ENCODE measurements around the gene CDT1.
A peak's percentile ranks its signal among the peaks of the same experiment; 100 is the strongest.

CDT1 gene

DNA sequence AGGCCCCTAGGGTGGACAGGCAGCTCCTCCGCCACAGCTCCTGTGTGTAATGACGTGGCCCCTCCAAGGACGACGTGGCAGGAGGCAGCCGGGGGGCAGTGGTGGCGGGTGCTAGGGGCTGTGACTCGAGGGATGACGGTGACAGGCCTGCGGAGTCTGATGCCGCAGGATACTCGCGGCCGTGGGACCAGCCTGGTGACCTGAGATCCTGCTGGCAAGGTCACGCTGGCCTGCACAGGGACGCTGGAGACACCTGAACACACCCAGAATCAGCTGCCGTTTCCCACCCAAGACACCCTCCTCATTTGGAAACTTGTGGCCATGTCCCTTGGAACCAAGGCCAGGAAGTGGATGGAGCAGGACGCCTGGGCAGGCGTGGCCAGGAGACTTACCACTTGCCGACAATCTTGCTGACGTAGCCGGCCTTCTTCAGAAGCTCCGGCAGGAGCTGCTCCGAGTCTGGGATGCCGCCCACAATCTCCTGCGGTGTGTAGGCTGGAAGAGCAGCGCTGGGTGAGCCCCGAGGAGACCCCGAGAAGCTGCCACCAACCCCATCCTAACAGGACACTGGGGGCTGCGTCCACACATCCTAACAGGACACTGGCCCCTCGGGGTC, 37.1 kb downstream of the CDT1 start:
- DNase-seq, result no peak

DNA sequence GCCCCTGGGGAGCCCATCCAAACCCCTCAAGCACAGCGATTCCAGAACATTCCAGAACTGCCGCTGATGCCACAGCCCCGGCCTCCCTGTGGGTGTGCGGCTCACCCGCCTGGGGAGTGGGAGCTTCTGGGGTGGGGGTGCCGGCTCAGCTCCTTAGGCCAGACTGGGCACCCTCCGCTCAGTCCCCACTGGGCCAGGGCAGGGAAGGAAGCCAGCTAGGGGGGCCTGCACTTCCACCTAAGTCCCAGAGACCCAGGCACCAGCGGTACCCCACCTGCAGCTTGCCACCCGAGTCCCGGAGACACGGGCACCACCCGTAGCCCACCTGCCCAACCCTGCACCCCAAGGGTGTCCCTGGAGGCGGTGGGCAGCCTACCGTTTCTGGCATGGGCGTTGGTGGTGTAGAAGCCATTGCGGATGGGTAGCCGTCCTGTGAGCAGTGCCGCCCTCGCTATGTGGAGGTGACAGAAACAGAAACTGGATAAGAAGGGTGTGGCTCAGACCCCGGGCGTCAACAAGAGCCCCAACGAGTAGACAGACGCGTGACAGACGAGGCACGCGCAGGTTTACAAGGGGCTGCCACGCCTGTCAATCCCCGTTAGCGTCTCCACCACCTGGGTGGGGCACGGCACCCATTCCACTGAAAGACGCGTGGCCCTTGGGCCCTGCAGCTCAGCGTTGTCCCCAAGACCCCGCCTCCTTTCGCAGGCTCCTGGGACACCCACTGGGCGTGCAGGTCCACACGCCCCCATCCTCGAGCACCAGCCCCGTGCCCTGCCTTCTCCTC, 38.1 kb downstream of the CDT1 start:
- no peak for DNase-seq

DNA sequence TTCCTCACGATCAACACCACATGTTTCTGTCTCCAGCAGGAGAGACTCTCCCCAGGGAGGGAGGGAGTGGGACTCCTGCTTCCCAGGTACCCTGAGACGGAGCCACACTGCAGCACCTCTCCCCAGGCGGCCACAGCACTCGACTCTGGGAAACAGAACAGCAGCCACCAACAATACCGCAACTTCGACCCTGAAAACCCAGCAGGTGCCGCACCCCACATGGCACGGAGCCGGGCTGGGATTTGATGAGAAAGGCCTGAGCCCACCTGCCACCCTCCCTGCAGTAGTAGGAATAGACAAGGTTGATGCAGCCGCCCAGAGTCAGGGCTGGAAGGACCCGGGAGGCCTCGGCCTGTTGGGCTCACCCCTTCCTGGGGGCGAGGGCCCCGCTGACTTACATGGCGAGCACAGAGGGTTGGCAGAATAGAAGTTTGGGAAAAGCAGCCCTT, 38.7 kb downstream of the CDT1 start:
- no peak for DNase-seq

DNA sequence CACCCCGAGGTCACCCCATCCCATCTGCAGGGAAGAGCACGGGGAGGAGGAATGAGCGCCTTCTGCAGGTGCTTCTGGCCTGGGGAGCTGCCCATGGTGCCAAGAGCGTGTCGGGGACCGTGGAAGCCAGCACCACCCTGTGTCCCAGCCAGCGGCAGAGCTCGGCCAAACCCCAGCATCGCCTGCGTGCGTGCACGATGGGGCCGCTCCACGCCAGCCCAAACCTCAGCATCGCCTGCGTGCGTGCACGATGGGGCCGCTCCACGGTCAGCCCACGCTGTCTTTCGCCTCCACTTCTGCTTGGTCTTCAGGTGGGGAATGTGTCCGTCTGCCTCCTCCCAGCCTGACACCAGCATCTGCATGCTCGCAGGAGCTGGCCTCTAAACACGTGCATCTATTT, 39.2 kb downstream of the CDT1 start:
- DNase-seq, result no peak

DNA sequence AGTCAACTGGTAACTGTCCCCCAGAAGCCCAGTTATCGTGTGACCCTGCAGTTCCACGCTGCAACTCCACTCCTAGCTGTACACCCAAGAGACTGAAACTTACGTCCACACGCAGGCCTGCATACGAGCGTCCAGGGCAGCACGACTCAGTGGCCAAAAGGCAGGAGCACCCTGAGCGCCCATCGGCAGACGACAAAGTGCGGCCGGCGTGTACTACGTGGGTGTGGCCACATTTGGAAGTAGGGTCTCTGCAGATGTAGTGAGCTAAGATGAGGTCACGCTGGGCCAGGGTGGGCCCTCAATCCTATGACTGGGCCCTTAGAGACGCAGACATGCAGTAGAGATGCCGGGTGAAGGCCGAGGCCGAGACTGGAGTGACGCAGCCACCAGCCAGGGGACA, 39.7 kb downstream of the CDT1 start:
- no peak for DNase-seq

DNA sequence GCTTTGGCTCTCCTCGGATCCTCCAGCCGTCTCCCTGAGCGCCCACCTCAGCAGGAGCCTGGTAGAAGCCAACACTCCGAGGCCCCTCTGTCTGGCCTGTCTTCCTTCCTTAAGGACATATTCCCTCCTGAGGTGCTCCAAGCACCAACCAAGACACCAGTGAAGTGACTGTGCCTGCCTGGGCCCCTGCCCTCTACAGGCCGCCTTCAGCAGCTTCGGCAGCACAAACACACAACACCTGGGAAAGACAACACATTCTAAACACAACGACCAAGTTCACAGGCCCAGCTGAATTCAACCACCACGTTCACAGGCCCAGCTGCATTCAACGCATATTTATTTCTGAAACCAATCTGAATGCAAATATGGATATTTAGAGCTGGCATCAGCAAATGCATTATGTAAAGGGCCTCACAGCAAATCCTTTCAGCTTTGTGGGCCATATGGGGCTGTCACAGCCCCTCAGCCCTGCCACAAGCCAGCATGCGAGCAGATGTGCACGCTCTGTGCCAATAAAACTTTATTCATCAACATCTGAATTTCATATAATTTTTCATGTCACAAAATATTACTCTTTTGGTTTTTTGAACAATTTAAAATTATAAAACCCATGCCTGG, 40.9 kb downstream of the CDT1 start:
- DNase-seq, result no peak

DNA sequence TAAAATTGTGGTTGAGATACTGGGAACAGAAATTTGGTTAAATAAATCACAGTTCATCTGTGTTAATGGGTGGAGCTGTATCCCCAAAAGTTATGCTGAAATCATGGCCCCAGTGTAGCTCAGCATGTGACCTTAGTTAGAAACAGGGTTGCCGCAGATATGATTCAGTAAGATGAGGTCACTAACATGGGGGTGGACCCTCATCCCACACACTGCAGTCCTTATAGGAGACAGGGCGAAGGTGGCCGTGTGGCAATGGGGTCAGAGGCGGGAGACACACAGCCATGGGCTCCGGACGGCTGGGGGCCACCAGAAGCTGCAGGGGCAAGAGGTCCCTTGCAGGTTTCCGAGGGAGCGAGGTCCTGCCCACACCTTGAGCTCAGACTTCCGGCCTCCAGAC, 42.5 kb downstream of the CDT1 start:
- DNase-seq, result no peak

DNA sequence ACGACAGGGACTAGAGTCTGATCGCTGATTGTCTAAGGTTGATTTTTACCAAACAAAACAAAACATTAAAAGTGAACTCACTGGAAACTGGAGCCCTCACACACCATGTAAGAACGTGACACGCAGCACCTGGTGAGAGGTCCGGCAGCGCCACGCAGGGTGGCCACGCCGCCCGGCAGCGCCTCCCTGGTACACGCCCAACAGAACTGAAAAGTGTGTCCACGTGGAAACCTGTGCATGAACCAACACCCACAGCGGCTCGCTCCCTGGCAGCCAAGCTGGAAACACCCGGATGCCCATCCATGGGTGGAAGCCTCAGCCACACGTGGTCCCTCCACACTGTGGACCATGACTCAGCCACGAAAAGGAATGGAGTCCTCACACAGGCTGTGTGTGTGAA, 44.1 kb downstream of the CDT1 start:
- no peak for DNase-seq

DNA sequence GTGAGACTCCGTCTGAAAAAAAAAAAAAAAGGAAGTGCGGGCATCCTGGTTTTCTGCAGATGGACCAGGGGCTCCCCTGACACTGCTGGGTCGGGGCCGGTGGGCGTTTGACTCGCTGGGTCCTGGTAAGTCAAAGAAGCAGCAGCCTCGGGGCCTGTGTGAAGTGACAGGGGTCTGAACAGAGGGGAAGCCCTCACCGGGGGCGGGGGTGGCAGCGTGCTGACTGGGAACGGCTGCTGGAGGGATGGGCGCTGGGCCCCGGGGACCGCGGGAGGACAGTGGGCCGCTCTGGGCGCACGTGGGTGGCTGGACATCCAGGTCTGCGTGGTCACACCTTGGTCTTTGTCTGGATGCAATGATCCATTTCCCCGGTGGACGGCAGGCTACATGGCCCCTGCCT, 45.0 kb downstream of the CDT1 start:
- DNase-seq, result no peak

DNA sequence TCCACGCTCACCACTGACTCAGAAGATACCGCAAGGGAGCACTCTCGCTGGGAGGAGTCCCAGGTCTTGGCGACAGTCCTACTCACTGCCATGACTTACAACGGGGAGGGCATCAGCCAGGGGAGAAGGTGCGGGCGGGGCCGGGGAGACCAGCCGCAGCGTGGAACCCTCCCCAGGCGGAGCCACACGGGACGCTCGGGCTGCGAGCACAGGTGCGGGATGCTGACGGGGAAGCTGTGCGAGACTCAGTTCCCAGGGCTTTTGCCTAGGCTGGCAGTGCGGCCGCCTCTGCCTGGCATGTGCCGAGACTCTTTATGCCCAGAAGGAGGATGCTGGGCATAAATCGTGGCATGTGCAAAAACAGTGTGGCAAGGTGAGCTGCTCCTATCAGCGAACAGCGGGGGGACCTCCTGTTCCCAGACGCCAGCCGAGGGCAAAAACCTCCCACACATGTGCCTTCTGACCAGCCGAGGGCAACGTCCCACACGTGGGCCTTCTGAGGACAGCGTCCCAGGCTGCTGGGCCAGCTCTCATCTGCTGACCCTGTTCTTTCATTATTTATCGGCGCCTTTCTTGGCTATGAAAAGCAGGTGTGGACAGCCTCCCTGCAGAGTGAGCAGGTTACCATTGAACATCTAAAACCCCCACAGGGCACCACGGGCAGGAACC, 47.1 kb downstream of the CDT1 start:
- no peak for DNase-seq

DNA sequence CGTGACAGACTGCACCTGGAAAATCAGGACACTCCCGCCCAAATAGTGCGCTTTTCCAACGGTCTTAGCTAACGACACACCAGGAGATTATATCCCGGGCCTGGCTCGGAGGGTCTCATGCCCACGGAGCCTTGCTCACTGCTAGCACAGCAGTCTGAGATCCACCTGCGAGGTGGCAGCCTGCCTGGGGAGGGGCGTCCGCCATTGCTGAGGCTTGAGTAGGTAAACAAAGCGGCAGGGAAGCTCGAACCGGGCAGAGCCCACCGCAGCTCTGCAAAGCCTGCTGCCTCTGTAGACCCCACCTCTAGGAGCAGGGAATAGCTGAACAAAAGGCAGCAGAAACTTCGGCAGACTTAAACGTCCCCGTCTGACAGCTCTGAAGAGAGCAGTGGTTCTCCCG, 48.0 kb downstream of the CDT1 start:
- DNase-seq, result no peak

DNA sequence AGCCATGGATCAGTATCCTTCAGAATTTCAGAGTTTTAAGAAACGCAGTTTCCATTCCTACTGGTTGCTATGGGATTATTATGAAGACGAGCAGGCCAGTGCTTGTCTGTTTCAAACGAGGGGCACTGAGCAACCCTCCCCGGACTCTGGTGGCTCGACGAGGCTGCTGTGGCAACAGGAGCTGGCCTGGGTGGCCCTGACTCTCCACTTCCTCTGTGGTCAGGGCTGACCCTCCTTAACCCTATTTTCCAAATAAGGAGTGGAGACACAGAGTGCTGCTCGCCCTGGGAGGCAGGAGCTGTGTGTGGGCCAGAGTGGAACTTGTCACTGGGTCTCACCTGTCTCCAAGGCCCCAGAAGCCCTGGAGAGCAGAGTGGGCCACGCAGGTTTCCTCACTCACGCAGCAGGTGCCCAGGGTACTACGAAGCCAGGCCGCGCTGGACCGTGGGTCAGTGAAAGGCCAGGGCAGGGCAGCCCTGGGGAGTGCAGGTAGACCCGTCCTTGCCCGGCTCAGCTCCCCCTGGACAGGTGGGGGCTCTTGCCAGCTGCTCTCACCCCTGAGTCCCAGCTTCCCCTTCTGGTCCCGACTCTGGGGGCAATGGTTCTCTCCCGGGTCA, 49.8 kb downstream of the CDT1 start:
- DNase-seq, result no peak

DNA sequence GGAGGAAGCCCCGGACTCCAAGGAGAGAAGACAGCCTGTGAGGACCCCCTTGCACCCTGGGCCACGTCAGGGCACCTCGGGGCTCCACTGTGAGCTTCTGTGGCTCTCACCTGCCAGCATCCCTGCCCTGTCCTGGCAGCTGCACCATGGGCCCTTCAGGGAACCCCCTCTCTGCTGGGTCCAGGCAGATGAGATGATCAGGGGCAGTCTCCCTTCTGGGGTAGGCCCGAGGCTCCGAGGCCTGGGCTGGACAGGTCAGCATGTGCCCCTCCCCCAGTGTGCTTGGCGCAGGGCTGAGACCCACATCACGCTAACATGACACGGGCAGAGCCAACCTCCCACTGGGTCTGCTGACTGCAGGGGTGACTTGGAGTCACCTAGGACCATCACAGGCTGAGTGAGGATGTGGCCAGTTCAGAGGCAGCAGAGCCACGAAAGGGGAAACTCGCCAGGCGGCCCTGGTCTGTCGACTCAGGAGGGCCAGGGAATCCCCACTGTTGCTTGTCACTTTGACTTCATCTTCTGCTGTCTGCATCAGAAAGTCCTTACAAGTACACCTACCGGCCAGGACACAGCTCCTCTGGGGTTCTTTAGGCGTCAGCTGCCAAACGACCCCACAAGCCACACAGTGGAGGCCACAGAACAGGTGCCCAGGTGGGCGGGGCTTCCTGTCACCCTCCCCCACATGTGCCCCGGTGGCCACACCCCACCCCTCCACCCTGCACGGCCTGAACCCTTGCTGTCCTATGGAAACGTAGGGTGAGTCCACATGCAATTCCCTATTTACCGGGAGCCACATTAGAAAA, 50.9 kb downstream of the CDT1 start:
- DNase-seq, result no peak

DNA sequence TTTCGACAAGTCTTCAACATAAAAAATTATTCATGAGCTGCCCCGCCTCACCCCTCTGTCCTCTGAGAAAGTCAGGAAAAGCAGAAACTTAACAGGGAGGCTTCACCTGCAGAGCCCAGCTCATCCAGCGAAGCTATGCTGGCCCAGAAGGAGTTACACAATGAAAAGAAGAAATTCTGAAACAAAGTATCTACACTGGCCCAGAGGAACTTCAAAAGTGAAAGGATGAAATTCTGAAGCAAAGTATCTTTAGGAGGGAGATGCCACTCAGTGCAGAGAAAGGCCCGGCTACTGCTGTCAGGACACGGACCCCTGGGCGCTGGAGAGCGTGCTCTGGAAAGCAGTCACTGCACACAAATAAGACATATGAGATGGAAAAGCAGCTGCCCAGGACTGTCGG, 51.6 kb downstream of the CDT1 start:
- DNase-seq, result no peak

DNA sequence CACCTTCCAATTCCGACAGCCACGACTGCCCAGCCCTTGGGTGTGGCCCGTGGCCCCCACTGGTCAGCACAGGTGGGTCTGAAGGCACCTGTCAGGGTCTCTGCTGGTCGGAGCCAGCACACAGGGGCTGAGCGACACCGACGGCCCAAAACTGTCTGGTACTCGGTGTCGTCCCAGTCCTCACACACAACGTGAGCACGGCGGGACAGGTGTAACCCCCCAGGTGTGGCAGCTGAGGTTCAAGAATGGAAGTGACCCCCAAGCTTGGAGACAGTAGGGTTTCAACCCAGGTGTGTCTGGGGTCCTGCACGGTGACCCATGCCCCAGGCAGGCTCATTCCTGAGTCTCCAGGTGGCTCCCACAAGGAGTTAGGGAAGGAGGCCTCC, 52.1 kb downstream of the CDT1 start:
- no peak for DNase-seq

DNA sequence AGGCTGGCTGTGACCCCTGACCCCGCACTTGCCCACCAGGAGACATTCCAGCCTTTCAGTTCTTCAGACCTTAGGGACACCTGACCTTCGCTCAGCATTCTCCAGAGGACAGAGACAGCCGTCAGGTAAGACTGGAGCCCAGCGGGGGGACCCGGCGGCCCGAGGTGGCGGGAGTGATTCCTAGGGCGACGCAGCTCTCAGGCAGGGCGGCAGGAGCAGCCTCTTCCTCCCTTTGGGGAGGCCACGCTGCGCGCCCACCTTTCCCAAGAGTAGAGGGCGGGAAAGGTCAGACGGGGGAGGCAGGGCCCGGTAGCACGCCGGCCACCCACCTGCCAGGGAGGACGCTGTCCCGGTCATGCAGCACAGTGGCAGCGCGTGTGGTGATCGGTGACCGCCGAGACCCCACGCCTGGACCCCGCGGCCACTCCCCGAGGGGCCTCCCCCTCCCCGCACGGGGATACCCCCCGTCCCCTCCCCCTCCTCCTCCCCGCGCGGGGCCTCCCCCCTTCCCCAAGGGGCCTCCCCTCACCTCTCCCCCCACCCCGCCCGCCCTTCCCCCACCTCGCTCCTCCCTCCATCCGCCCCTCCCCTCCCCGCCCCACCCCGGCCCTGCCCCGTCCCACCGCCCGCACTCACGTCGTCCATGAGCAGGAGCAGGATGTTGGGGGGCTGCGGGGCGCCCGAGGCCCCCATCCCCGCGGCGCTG, 52.7 kb downstream of the CDT1 start:
- DNase-seq, result no peak

DNA sequence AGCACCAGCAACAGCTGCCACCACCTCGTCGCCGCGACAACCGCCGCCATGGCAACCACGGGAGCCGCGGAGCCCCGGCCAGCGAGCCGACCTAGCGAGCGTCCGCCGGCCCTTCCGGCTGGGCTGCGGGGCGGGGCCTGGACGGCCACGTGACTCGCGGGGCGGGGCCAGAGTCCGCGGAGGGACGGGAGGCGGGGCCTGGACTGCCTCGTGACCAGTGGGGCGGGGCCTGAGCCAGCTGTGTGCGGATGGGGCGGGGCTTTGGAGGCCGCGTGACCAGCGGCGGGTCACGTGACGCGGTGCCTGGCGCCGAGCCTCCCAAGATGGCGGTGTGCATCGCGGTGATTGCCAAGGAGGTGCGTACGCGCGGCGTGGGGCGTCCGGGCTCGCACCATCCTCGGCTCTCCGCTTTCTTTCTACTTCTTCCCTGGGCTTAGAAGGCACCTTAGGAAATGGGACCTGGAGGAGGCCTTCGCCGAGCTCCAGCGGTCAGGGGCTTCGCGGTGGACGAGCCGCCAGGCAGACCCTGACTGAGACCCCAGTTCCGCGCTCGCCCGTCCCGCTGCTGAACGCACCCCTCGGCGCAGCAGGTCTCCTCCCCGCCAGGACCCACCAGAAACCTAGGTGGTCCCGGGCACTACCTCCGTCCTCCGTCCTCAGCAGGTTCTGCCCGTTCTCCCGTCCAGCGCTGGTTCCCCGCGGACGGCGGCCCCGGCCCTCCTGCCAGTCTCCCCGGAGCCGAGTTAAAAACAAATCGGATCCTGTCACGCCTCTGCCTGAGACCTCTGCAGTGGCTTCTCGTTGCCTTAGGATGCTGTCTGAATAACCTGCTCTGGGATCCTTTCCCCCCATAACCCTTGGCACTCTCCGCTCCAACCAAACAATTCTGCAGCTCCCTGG, 53.5 kb downstream of the CDT1 start, which contains the start of the genes GALNS and TRAPPC2L:
Gene GALNS, minus strand, starts transcription at position 120 of the 900 bp plus-strand sequence. Its CDS starts 70 bp downstream, at position 50.
Gene TRAPPC2L, plus strand, starts transcription at position 300 of the 900 bp plus-strand sequence. Its CDS starts 24 bp downstream, at position 324.
- DNase-seq, result peak; percentile 96

DNA sequence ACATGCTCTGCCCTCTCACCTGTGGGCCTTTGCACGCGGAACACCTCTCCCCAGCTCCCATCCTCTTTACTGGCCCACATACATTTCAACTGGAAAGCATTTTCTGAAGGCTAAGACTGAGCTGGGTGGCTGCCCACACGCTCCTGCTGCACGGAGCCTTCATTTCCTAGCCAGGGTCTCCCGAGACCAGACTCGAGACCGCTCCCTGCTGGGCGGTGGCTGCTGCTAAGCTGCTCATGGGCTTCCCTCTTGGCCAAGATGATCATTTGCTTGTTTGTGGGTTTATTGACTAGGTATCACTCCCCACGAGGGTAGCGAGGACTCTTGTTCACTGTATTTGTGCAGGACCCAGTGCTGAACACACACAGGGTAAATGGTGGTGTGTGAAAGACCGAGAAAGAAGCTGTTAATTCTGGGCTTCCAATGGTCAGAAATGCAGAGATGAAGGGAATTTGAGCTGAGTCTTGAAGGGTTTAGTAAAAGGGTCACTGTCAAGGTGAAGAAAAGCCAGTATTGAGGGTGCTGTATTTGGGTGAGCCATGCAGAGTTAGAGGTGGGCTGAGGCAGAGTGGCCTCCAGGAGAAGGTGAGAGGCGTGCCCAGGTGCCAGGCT, 54.2 kb downstream of the CDT1 start:
- DNase-seq, result peak; percentile 14

Measured in amniotic stem cell (primary cell).